A673 (cell line): ENCODE results near the gene C20orf202. TPM values are rescaled to one million over a fixed set of nuclear protein-coding genes. Genes with fewer than 3 reads are reported as not detected.

Experiments
- BruUV-seq: library from RNA; stranded (reverse); fragments of 400-500 nt; replicated peaks from 2 replicates; lab custom pipeline; 2021; lab: Mats Ljungman, UMichigan
- CTCF ChIA-PET: fragments of 300-600 bp; sonication (Branson Sonifier 250); formaldehyde crosslinking; loops from one replicate; lab custom pipeline; 2022; ENCODE audit warnings: antibody characterized with exemption; lab: Charles Lee
- POLR2A ChIA-PET: fragments of 300-600 bp; sonication (Branson Sonifier 250); formaldehyde crosslinking; loops from one replicate; lab custom pipeline; 2022; ENCODE audit warnings: antibody characterized with exemption; ENCODE audit not compliant: low non-redundant PET; lab: Charles Lee
- DNase-seq: peaks from one replicate; pipeline ENCODE4 v3.0.0-alpha.2; 2015; ENCODE audit warnings: low spot score
- H3K27ac ChIP-seq: fragments of 200-600 bp; sonication (generic); 2 replicates; pipeline ENCODE4 v1.5.1; 2016; ENCODE audit warnings: mixed run types, low read depth, mild to moderate bottlenecking, mixed read lengths, antibody characterized with exemption, low read length; ENCODE audit not compliant: poor library complexity, severe bottlenecking
- H3K27me3 ChIP-seq: fragments of 200-600 bp; sonication (generic); replicated peaks from 2 replicates; pipeline ENCODE4 v1.6.1; 2017; ENCODE audit warnings: mixed run types, low read depth, mild to moderate bottlenecking, mixed read lengths, antibody characterized with exemption, low read length; ENCODE audit not compliant: insufficient read depth, poor library complexity
- H3K36me3 ChIP-seq: fragments of 200-600 bp; sonication (generic); 2 replicates; pipeline ENCODE4 v1.6.1; 2016; ENCODE audit warnings: mixed run types, mild to moderate bottlenecking, mixed read lengths, antibody characterized with exemption, low read length; ENCODE audit not compliant: insufficient read depth, poor library complexity, severe bottlenecking
- H3K4me1 ChIP-seq: fragments of 200-600 bp; sonication (generic); 2 replicates; pipeline ENCODE4 v1.6.1; 2017; ENCODE audit warnings: mixed run types, mild to moderate bottlenecking, mixed read lengths, antibody characterized with exemption, low read length; ENCODE audit not compliant: insufficient read depth, poor library complexity, severe bottlenecking
- H3K4me3 ChIP-seq: fragments of 200-600 bp; sonication (generic); 2 replicates; pipeline ENCODE4 v1.5.1; 2016; ENCODE audit warnings: low read depth, mixed run types, mild to moderate bottlenecking, mixed read lengths, low read length; ENCODE audit not compliant: poor library complexity, severe bottlenecking
- H3K9me3 ChIP-seq: fragments of 200-600 bp; sonication (generic); 2 replicates; pipeline ENCODE4 v1.6.1; 2016; ENCODE audit warnings: mixed run types, low read depth, mild to moderate bottlenecking, mixed read lengths, antibody characterized with exemption, low read length; ENCODE audit not compliant: poor library complexity, severe bottlenecking
- CTCF ChIP-seq: fragments of 300-800, 200-600 bp; sonication (generic); conservative IDR thresholded peaks from 2 replicates; pipeline ENCODE4 v1.5.1; 2017; ENCODE audit warnings: low read depth, mild to moderate bottlenecking, antibody characterized with exemption, low read length, moderate library complexity, mixed read lengths
- EZH2 ChIP-seq: fragments of 200-600 bp; sonication (generic); IDR thresholded peaks from 2 replicates; pipeline ENCODE4 v1.6.1; 2017; ENCODE audit warnings: borderline replicate concordance, low read depth, mild to moderate bottlenecking, mixed read lengths, antibody characterized with exemption, low read length; ENCODE audit not compliant: poor library complexity, severe bottlenecking
- intact Hi-C: fragments of 100-400 bp; cut with micrococcal nuclease; formaldehyde crosslinking; loops from one replicate; pipeline ENCODE4 v1.10.0; 2022; ENCODE audit not compliant: unreplicated experiment
- total RNA-seq: library from RNA; stranded (reverse); gene quantifications from 2 replicates; pipeline ENCODE4 v1.2.3, GENCODE V29; 2021

Gene C20orf202
- total RNA-seq, 1 experiment from 2014 or later, result not detected

DNA sequence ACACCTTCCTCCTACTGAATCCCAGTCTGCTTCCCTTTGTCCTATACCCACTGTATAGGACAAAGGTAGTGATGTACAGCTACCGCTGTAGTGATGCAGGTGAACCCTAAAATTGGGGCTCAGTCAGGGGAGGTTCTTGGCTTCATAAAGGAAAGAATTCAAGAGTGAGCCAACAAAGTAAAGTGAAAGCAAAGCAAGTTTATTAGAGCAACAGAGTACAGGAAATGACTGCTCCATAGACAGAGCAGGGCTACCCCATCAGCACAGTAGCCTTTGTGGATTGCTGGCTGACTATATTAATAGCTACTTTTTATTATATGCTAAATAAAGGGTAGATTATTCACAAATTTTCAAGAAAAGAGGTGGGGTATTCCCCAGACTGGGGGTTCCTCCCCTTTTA lies 3.3 kb upstream of the C20orf202 start:
- Histone ChIP-seq H3K27ac (no peak overlapping the region), H3K36me3 (no peaks in the 10 kb centered on the region), H3K4me3 (no peak overlapping the region), H3K27me3 (no peaks in the 10 kb centered on the region), H3K9me3 (no peaks in the 10 kb centered on the region), H3K4me1 (no peaks in the 10 kb centered on the region)
- TF ChIP-seq CTCF (no peak), EZH2 (no peak)
- DNase-seq, result no peak
- intact Hi-C loops, result loop anchor here (10.0 kb wide), 1 partner anchor 225 kb away; no protein-coding TSS in a partner anchor
- CTCF ChIA-PET, result no interaction called here
- POLR2A ChIA-PET, result no interaction called here
- BruUV-seq, result no TSS peak

DNA sequence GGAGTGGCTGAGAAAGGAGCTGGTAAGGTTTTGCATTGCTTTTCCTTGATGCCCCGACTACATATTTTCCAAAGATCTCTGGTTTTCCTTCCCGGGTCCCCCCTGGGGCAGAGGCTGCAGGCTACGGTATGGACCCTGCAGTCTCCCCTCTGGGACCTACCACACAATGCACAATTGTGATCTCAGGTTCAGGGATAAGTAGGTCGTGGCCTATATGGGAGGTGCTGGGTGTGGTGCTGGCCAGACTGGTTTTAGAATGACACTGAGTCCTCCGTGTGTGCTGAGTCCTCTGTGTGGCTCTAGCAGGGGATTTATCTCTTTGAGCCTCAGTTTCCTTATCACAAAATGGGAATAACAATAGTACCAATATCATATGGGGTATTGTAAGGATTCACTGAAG lies 376 bp downstream of the C20orf202 start:
- Histone ChIP-seq H3K27ac (no peak overlapping the region), H3K27me3 (no peaks in the 10 kb centered on the region), H3K4me1 (no peaks in the 10 kb centered on the region), H3K4me3 (no peak overlapping the region), H3K36me3 (no peaks in the 10 kb centered on the region), H3K9me3 (no peaks in the 10 kb centered on the region)
- ChIA-PET CTCF (interaction anchor here (0.7 kb wide), 1 partner anchor 19 kb away, joined by 3 read pairs; no protein-coding TSS in a partner anchor), POLR2A (interaction anchor here (0.6 kb wide), 1 partner anchor 137 kb away, joined by 3 read pairs; no protein-coding TSS in a partner anchor)
- no peak for DNase-seq
- TF ChIP-seq CTCF (no peak), EZH2 (no peak)
- intact Hi-C loops, result loop anchor here (10.0 kb wide), 1 partner anchor 229 kb away; no protein-coding TSS in a partner anchor
- BruUV-seq, result no TSS peak

GRCh38 chr20:1204113-1204512 lies 859 bp downstream of the C20orf202 start:
- H3K4me3 ChIP-seq, result no peak overlapping the region
- H3K9me3 ChIP-seq, result no peaks in the 10 kb centered on the region
- ChIA-PET POLR2A (no interaction called here), CTCF (no interaction called here)
- H3K27me3 ChIP-seq, result no peaks in the 10 kb centered on the region
- BruUV-seq, result no TSS peak
- TF ChIP-seq CTCF, result no peak
- TF ChIP-seq EZH2, result no peak
- H3K36me3 ChIP-seq, result no peaks in the 10 kb centered on the region
- no peaks in the 10 kb centered on the region for H3K4me1 ChIP-seq
- intact Hi-C loops, result loop anchor here (10.0 kb wide), 1 partner anchor 229 kb away; no protein-coding TSS in a partner anchor
- H3K27ac ChIP-seq, result no peak overlapping the region
- DNase-seq, result no peak
